SK-N-SH (cell line): ENCODE results near the gene KARS1. TPM values are rescaled to one million over a fixed set of nuclear protein-coding genes. Genes with fewer than 3 reads are reported as not detected.

ENCODE experiments used
- CTCF ChIA-PET: fragments of 300-600, 350-600 bp; formaldehyde crosslinking; extraction: SDS; loops from one replicate; lab custom pipeline; 2021; lab: Yijun Ruan, JAX
- POLR2A ChIA-PET: fragments of 350-600 bp; sonication (Branson Sonifier 250); formaldehyde crosslinking; extraction: SDS; loops from one replicate; lab custom pipeline; 2020; ENCODE audit warnings: antibody characterized with exemption, inconsistent platforms; lab: Yijun Ruan, JAX
- DNase-seq: peaks from one replicate; pipeline ENCODE4 v3.0.0; 2012
- H2AFZ ChIP-seq: fragments of 200-600 bp; sonication (generic); 2 replicates; pipeline ENCODE4 v1.8.1; 2016; ENCODE audit warnings: antibody characterized with exemption, mild to moderate bottlenecking, low read depth
- H3F3A ChIP-seq: fragments of 200-600 bp; sonication (generic); replicated peaks from 2 replicates; pipeline ENCODE3; 2016; ENCODE audit warnings: antibody characterized with exemption, mild to moderate bottlenecking; ENCODE audit not compliant: insufficient read depth
- H3K27ac ChIP-seq, 2 experiments: fragments of 200-500 bp in 1 of 2; fragments of 200-600 bp in 1 of 2; sonication (Bioruptor generic) in 1 of 2; sonication (generic), shearing (Covaris generic) in 1 of 2; 2 replicates each; pipeline versions ENCODE4 v1.5.1 to v1.6.1; 2014 to 2016; ENCODE audit warnings: low read depth in 2 of 2, inconsistent platforms in 1 of 2, low read length in 1 of 2, mild to moderate bottlenecking in 1 of 2, mixed read lengths in 1 of 2
- H3K27me3 ChIP-seq: fragments of 200-600 bp; sonication (generic), shearing (Covaris generic); 2 replicates; pipeline ENCODE4 v1.6.1; 2016; ENCODE audit warnings: mixed run types; ENCODE audit not compliant: insufficient read depth
- H3K36me3 ChIP-seq, 2 experiments: fragments of 200-500 bp in 1 of 2; fragments of 200-600 bp in 1 of 2; sonication (Bioruptor generic) in 1 of 2; sonication (generic) in 1 of 2; replicated peaks in 1 of 2; 2 replicates each; pipeline versions ENCODE3 to v1.5.1; 2014 to 2016; ENCODE audit warnings: low read length in 1 of 2, mild to moderate bottlenecking in 1 of 2; ENCODE audit not compliant: insufficient read depth in 2 of 2, control insufficient read depth in 1 of 2
- H3K4me1 ChIP-seq, 2 experiments: fragments of 200-500 bp in 1 of 2; fragments of 200-600 bp in 1 of 2; sonication (Bioruptor generic) in 1 of 2; sonication (generic), shearing (Covaris generic) in 1 of 2; 2 replicates each; pipeline versions ENCODE4 v1.5.1 to v1.6.1; 2014 to 2016; ENCODE audit warnings: low read depth in 1 of 2, low read length in 1 of 2, mixed run types in 1 of 2; ENCODE audit not compliant: insufficient read depth in 2 of 2, control insufficient read depth in 1 of 2
- H3K4me2 ChIP-seq: fragments of 200-600 bp; sonication (generic), shearing (Covaris generic); 2 replicates; pipeline ENCODE4 v1.6.1; 2017; ENCODE audit warnings: mixed run types
- H3K4me3 ChIP-seq, 2 experiments: fragments of 200-500 bp in 1 of 2; fragments of 200-600 bp in 1 of 2; sonication (Bioruptor generic) in 1 of 2; sonication (generic), shearing (Covaris generic) in 1 of 2; 2 replicates each; pipeline versions ENCODE4 v1.5.1 to v1.8.1; 2014 to 2016; ENCODE audit warnings: low read depth in 2 of 2, inconsistent platforms in 1 of 2, low read length in 1 of 2, mild to moderate bottlenecking in 1 of 2, mixed read lengths in 1 of 2, moderate library complexity in 1 of 2
- H3K79me2 ChIP-seq: fragments of 200-600 bp; sonication (generic); 2 replicates; pipeline ENCODE4 v1.8.1; 2017; ENCODE audit warnings: mild to moderate bottlenecking; ENCODE audit not compliant: insufficient read depth
- H3K9ac ChIP-seq: fragments of 200-600 bp; sonication (generic); 2 replicates; pipeline ENCODE4 v1.6.1; 2017; ENCODE audit warnings: mixed run types
- H3K9me2 ChIP-seq: fragments of 200-600 bp; sonication (generic); 2 replicates; pipeline ENCODE4 v1.6.1; 2017; ENCODE audit warnings: mixed run types
- H3K9me3 ChIP-seq: fragments of 200-600 bp; sonication (generic); 2 replicates; pipeline ENCODE4 v1.6.1; 2017; ENCODE audit warnings: mixed run types, mild to moderate bottlenecking, moderate library complexity
- H4K20me1 ChIP-seq: fragments of 200-600 bp; sonication (generic); 2 replicates; pipeline ENCODE4 v1.6.1; 2017; ENCODE audit warnings: mild to moderate bottlenecking, mixed run types; ENCODE audit not compliant: insufficient read depth
- CHD2 ChIP-seq: fragments of 150-350 bp; IDR thresholded peaks from 2 replicates; pipeline ENCODE4 v1.6.1; 2018; ENCODE audit warnings: low read length; ENCODE audit not compliant: partially characterized antibody
- ELF1 ChIP-seq: IDR thresholded peaks from 2 replicates; pipeline ENCODE4 v1.4.0; 2012
- EP300 ChIP-seq, 2 experiments: IDR thresholded peaks; 2 replicates each; pipeline versions ENCODE4 v1.4.0 to v1.6.1; 2012; ENCODE audit warnings: borderline replicate concordance in 1 of 2, low read depth in 1 of 2, low read length in 1 of 2
- EZH2phosphoT487 ChIP-seq: fragments of 200-600 bp; sonication (generic); IDR thresholded peaks from 2 replicates; pipeline ENCODE4 v1.6.1; 2017; ENCODE audit warnings: low read depth, mixed run types, mild to moderate bottlenecking, antibody characterized with exemption, moderate library complexity, borderline replicate concordance
- FOSL2 ChIP-seq: IDR thresholded peaks from 2 replicates; pipeline ENCODE4 v1.4.0; 2012; ENCODE audit warnings: low read depth, mild to moderate bottlenecking, moderate library complexity, borderline replicate concordance
- FOXJ3 ChIP-seq: sonication (generic); formaldehyde crosslinking; IDR thresholded peaks from 2 replicates; pipeline ENCODE4 v1.5.1; 2020; ENCODE audit warnings: mild to moderate bottlenecking, missing genetic modification reagents
- FOXM1 ChIP-seq: IDR thresholded peaks from 2 replicates; pipeline ENCODE4 v1.4.0; 2012; ENCODE audit warnings: low read depth, mild to moderate bottlenecking
- GATA2 ChIP-seq: sonication (generic); formaldehyde crosslinking; IDR thresholded peaks from 2 replicates; pipeline ENCODE4 v1.5.0; 2020; ENCODE audit warnings: mild to moderate bottlenecking, missing genetic modification reagents
- MEF2A ChIP-seq: IDR thresholded peaks from 2 replicates; pipeline ENCODE4 v1.4.0; 2012; ENCODE audit warnings: low read depth, borderline replicate concordance
- NFIC ChIP-seq: IDR thresholded peaks from 2 replicates; pipeline ENCODE4 v1.4.0; 2012; ENCODE audit warnings: borderline replicate concordance
- POLR2AphosphoS5 ChIP-seq: IDR thresholded peaks from 2 replicates; pipeline ENCODE4 v1.6.1; 2012; ENCODE audit warnings: low read depth, low read length
- RAD21 ChIP-seq: IDR thresholded peaks from 2 replicates; pipeline ENCODE4 v1.6.1; 2012; ENCODE audit warnings: mild to moderate bottlenecking, low read length
- RCOR1 ChIP-seq: fragments of 150-350 bp; IDR thresholded peaks from 2 replicates; pipeline ENCODE4 v1.6.1; 2017; ENCODE audit warnings: antibody characterized with exemption, low read length
- SIN3A ChIP-seq: IDR thresholded peaks from 2 replicates; pipeline ENCODE4 v1.6.1; 2012; ENCODE audit warnings: low read depth, mild to moderate bottlenecking, low read length, moderate library complexity, borderline replicate concordance
- TAF1 ChIP-seq: IDR thresholded peaks from 2 replicates; pipeline ENCODE4 v1.6.1; 2012; ENCODE audit warnings: low read depth, mild to moderate bottlenecking, low read length, moderate library complexity, borderline replicate concordance
- TCF12 ChIP-seq: IDR thresholded peaks from 2 replicates; pipeline ENCODE4 v1.4.0; 2012
- TEAD4 ChIP-seq: IDR thresholded peaks from 2 replicates; pipeline ENCODE4 v1.4.0; 2012; ENCODE audit warnings: mild to moderate bottlenecking, borderline replicate concordance; ENCODE audit not compliant: insufficient read depth
- WGBS: methylation state at CpG from one replicate; pipeline ENCODE4 v1.1.6; 2017; ENCODE audit warnings: low lambda C conversion rate; 5-methylcytosine and 5-hydroxymethylcytosine counted together
- polyA plus RNA-seq, 3 experiments: library from polyadenylated mRNA; depleted of rRNA; stranded (reverse); fragments of >200 nt; gene quantifications; 2 replicates each; pipeline ENCODE4 v1.2.3, GENCODE V29; 2012
- TF ChIP-seq, protein P1 (sequence below): fragments of 150-350 bp; IDR thresholded peaks from 2 replicates; pipeline ENCODE4 v1.6.1; 2016; ENCODE audit warnings: mild to moderate bottlenecking, low read depth, low read length
- TF ChIP-seq, protein P2 (sequence below): IDR thresholded peaks from 2 replicates; pipeline ENCODE4; 2012

KARS1 gene
- polyA plus RNA-seq, 1 of the 3 experiments (the other 2 are of a cell fraction) = 134 TPM

DNA sequence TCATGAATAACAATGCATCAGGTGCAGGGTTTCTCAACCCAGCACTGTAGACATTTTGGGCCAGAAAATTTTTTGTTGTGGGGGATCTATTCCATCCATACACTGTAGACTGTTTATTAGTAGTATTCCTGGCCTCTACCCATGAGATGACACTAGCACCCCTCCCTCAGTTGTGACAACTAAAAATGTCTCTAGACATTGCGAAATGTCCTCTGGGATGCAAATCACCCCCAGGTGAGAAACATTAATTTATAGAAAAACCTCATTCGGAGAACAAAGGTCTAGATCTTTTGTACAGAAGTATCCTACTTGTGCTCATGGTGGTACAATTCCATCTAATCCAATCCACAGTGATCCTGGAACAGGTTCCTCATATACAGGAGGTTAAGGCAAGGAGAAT is 28.7 kb downstream of the KARS1 start:
- H3F3A ChIP-seq = peaks cover 25% of the 10 kb centered on the region
- no peak overlapping the region for H3K4me3 ChIP-seq
- no peak overlapping the region for H3K4me2 ChIP-seq
- H3K27me3 ChIP-seq = no peaks in the 10 kb centered on the region
- WGBS = 100% methylated on average over 2 of the region's 2 CpGs
- no peak overlapping the region for H3K9ac ChIP-seq
- no peak overlapping the region for H2AFZ ChIP-seq
- TF ChIP-seq SIN3A (no peak), MEF2A (no peak), EZH2phosphoT487 (no peak), FOXJ3 (CRISPR knock-in tag) (no peak), GATA2 (CRISPR knock-in tag) (no peak)
- POLR2A ChIA-PET = no interaction called here
- H3K79me2 ChIP-seq = peaks cover 21% of the 10 kb centered on the region
- DNase-seq = no peak
- peaks cover 4% of the 10 kb centered on the region; the same call in 1 of the 2 replicates for H4K20me1 ChIP-seq
- no peaks in the 10 kb centered on the region for H3K9me2 ChIP-seq
- no peak overlapping the region for H3K27ac ChIP-seq
- no peaks in the 10 kb centered on the region for H3K9me3 ChIP-seq
- CTCF ChIA-PET = interaction anchor here (5.1 kb wide), 1 partner anchor 147 kb away, joined by 37 read pairs; no protein-coding TSS in a partner anchor
- H3K36me3 ChIP-seq = peaks cover 41 to 45% of the 10 kb centered on the region in 2 experiments
- H3K4me1 ChIP-seq = peaks cover 14 to 17% of the 10 kb centered on the region in 2 experiments

DNA sequence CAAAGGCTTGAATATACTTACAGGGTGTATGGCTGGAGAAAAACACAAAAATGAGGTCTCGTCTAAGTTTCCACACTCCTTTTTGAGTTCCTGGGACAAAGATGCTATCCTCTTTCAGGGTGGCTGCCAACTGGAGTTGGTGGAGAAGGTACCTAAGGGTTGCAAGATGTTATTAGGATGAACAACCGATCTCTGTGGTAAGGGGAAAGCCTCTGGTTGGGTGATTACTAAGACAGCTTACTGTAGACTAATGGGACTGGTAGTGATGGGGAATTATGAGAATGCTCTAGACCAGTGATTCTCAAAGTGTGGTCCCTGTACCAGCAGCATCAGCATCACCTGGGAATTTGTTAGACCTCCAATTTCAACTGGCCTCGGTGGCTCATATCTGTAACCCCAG is 30.3 kb downstream of the KARS1 start:
- no peak overlapping the region for H3K4me3 ChIP-seq
- no peaks in the 10 kb centered on the region for H3K9me3 ChIP-seq
- H3K27ac ChIP-seq = no peak overlapping the region
- H3K27me3 ChIP-seq = no peaks in the 10 kb centered on the region
- no peaks in the 10 kb centered on the region for H3K9me2 ChIP-seq
- H3K4me1 ChIP-seq = peaks cover 14 to 17% of the 10 kb centered on the region in 2 experiments
- TF ChIP-seq FOSL2 = no peak
- TF ChIP-seq EP300 (IDR thresholded peaks at IDR 0.05; ENCODE audit: borderline replicate concordance in 1 of 2, low read depth in 1 of 2, low read length in 1 of 2) = no peak
- TF ChIP-seq TEAD4 = no peak
- no peak for TF ChIP-seq FOXJ3 (CRISPR knock-in tag)
- no peak for TF ChIP-seq TAF1
- no peak for TF ChIP-seq TCF12
- no peak for TF ChIP-seq RCOR1
- TF ChIP-seq ELF1 = no peak
- TF ChIP-seq POLR2AphosphoS5 = no peak
- no peak for TF ChIP-seq NFIC
- no peak for TF ChIP-seq FOXM1
- no peak for TF ChIP-seq CHD2
- no peak for TF ChIP-seq RAD21
- TF ChIP-seq, protein P1, sequence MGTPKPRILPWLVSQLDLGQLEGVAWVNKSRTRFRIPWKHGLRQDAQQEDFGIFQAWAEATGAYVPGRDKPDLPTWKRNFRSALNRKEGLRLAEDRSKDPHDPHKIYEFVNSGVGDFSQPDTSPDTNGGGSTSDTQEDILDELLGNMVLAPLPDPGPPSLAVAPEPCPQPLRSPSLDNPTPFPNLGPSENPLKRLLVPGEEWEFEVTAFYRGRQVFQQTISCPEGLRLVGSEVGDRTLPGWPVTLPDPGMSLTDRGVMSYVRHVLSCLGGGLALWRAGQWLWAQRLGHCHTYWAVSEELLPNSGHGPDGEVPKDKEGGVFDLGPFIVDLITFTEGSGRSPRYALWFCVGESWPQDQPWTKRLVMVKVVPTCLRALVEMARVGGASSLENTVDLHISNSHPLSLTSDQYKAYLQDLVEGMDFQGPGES = no peak
- TF ChIP-seq EZH2phosphoT487 = no peak
- TF ChIP-seq, protein P2, sequence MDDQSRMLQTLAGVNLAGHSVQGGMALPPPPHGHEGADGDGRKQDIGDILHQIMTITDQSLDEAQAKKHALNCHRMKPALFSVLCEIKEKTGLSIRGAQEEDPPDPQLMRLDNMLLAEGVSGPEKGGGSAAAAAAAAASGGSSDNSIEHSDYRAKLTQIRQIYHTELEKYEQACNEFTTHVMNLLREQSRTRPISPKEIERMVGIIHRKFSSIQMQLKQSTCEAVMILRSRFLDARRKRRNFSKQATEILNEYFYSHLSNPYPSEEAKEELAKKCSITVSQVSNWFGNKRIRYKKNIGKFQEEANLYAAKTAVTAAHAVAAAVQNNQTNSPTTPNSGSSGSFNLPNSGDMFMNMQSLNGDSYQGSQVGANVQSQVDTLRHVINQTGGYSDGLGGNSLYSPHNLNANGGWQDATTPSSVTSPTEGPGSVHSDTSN = no peak
- TF ChIP-seq, all 33 proteins: peak for 0
- Histone ChIP-seq H3K79me2 (peaks cover 20% of the 10 kb centered on the region), H3K4me2 (no peak overlapping the region), H3K36me3 (peaks cover 51 to 62% of the 10 kb centered on the region in 2 experiments), H4K20me1 (peaks cover 4% of the 10 kb centered on the region; the same call in 1 of the 2 replicates), H3F3A (peaks cover 29% of the 10 kb centered on the region), H3K9ac (no peak overlapping the region), H2AFZ (no peak overlapping the region)
- ChIA-PET CTCF (interaction anchor here (0.7 kb wide), 1 partner anchor 152 kb away, joined by 3 read pairs; no protein-coding TSS in a partner anchor), POLR2A (no interaction called here)
- DNase-seq = no peak
- WGBS = 98% methylated on average over 3 of the region's 3 CpGs
